Spleen (tissue), 11 donors: ENCODE measurements around the gene ATP6V1E1. TPM values are rescaled to one million over a fixed set of nuclear protein-coding genes. Genes with fewer than 3 reads are reported as not detected.

Experiments
- DNase-seq: peaks from one replicate; pipeline ENCODE4 v3.0.0-alpha.2; 2020
- H3K27ac ChIP-seq, 8 donors: fragments of 200-600 bp; sonication (generic) in 7 of 8; 1 replicate in 4 of 8; 2 replicates in 4 of 8; pipeline versions ENCODE4 v1.5.0 to v1.8.0; 2016 to 2021; ENCODE audit warnings: inconsistent platforms in 4 of 8, mild to moderate bottlenecking in 4 of 8, moderate library complexity in 1 of 8
- H3K27me3 ChIP-seq, 7 donors: fragments of 200-600 bp; sonication (generic) in 6 of 7; replicated peaks in 1 of 7; 1 replicate in 4 of 7; 2 replicates in 3 of 7; pipeline versions ENCODE4 v1.5.0 to v1.8.0; 2016 to 2021; ENCODE audit warnings: inconsistent platforms in 3 of 7, mild to moderate bottlenecking in 1 of 7
- H3K36me3 ChIP-seq, 6 donors: fragments of 200-600 bp; sonication (generic) in 5 of 6; 1 replicate in 4 of 6; 2 replicates in 2 of 6; pipeline versions ENCODE4 v1.5.0 to v1.8.0; 2016 to 2021; ENCODE audit warnings: inconsistent platforms in 2 of 6
- H3K4me1 ChIP-seq, 6 donors: fragments of 200-600 bp; sonication (generic) in 5 of 6; 1 replicate in 3 of 6; 2 replicates in 3 of 6; pipeline versions ENCODE4 v1.5.0 to v1.8.0; 2016 to 2021; ENCODE audit warnings: inconsistent platforms in 3 of 6
- H3K4me3 ChIP-seq, 8 donors: fragments of 200-600 bp; sonication (generic) in 7 of 8; 1 replicate in 4 of 8; 2 replicates in 4 of 8; pipeline versions ENCODE4 v1.5.0 to v1.8.0; 2016 to 2021; ENCODE audit warnings: inconsistent platforms in 4 of 8, mild to moderate bottlenecking in 4 of 8, moderate library complexity in 2 of 8
- H3K9me3 ChIP-seq, 8 donors: fragments of 200-600 bp; sonication (generic) in 7 of 8; 1 replicate in 4 of 8; 2 replicates in 4 of 8; pipeline versions ENCODE4 v1.5.0 to v1.8.0; 2016 to 2021; ENCODE audit warnings: inconsistent platforms in 4 of 8
- POLR2A ChIP-seq, 3 donors: fragments of 450-650 bp; IDR thresholded peaks; one replicate each; pipeline ENCODE4 v1.5.1; 2017; ENCODE audit warnings: antibody characterized with exemption in 3 of 3, mild to moderate bottlenecking in 1 of 3
- POLR2AphosphoS5 ChIP-seq, 3 donors: sonication (generic); formaldehyde crosslinking; IDR thresholded peaks; one replicate each; pipeline ENCODE4 v1.5.1; 2017; ENCODE audit warnings: antibody characterized with exemption in 3 of 3
- whole genome bisulfite sequencing, 5 donors: extraction: QIAGEN DNeasy Blood & Tissue Kit in 3 of 5; methylation state at CpG; one replicate each; pipeline versions ENCODE4 v1.1.5 to v1.1.7; 2013 to 2018; 5-methylcytosine and 5-hydroxymethylcytosine counted together
- intact Hi-C: fragments of 100-400 bp; cut with DNase I; formaldehyde crosslinking; loops from one replicate; pipeline ENCODE4 v1.15.0; 2023; ENCODE audit warnings: low total_unique reads
- polyA plus RNA-seq, 3 donors: library from polyadenylated mRNA; stranded (reverse); fragments of 200-250 nt; gene quantifications; one replicate each; pipeline ENCODE4 v1.2.1, GENCODE V29; 2013
- total RNA-seq, 7 donors: library from RNA; depleted of rRNA in 3 of 7; stranded (reverse); fragments of >200 nt in 3 of 7; fragmentation: NEBNext Ultra II Directional in 4 of 7; extraction: Animal tissue kit (Norgen Biotek cat#: 25700) in 4 of 7; gene quantifications; one replicate each; pipeline versions ENCODE4 v1.1.0 to v1.2.1, GENCODE V29; 2016 to 2021
- TF ChIP-seq, protein P1 (sequence below), 11 experiments: fragments of 200-600 bp in 7 of 11; fragments of 450-650 bp in 4 of 11; sonication (generic) in 4 of 11; IDR thresholded peaks in 8 of 11; conservative IDR thresholded peaks in 3 of 11; 1 replicate in 7 of 11; 2 replicates in 4 of 11; pipeline versions ENCODE4 v1.4.0 to v1.8.0; 2016 to 2021; ENCODE audit warnings: antibody characterized with exemption in 11 of 11, inconsistent platforms in 4 of 11, mild to moderate bottlenecking in 1 of 11
- donor health status: healthy with polysubstance abuse.
- donor health status: DM: no; HTN: no; CAD: no; lungs with moderate emphysema.
- donor health status: DM: no; HTN: no; CAD: no.
- donor health status: Bipolar disorder and iron deficiency.
- donor health status: healthy.
- donor health status: DM: no; HTN: no; CAD: no.
- donor health status: DM: yes; HTN: yes; CAD: no.

ATP6V1E1 gene
- total and polyA plus RNA-seq, 10 donors: 66.1 to 127 (median 111) TPM

DNA sequence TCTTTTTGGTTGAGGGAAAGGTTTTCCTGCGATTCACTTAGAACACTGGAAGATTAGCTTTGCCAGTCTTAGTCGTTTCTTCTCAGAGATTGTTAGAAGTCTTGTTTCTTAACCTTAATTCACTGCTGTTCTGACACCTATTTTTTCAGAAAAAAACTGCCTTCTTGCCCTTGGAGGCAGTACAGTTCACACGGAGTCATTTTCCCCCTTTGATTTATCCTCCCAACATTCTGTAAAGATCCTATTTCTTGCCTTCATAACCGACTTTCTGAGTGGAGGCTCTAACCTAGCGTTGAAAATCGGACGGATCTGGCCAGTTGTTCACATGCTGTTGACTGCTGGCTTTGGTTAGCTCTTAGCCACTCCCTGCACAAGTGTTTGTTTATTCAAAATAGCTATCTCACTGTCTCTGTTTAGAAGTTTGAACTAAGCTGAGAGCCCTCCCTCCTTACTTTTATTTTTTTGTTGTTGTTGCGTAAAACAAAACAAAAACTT is 10.7 kb upstream of the ATP6V1E1 start:
- WGBS, 5 donors: 5 to 8% (median 6%) methylated on average over 8 of the region's 8 CpGs
- intact Hi-C loops: no loop called here
- H3K36me3 ChIP-seq: peaks cover 0 to 15% (median 0%) of the 10 kb centered on the region in 6 donors

DNA sequence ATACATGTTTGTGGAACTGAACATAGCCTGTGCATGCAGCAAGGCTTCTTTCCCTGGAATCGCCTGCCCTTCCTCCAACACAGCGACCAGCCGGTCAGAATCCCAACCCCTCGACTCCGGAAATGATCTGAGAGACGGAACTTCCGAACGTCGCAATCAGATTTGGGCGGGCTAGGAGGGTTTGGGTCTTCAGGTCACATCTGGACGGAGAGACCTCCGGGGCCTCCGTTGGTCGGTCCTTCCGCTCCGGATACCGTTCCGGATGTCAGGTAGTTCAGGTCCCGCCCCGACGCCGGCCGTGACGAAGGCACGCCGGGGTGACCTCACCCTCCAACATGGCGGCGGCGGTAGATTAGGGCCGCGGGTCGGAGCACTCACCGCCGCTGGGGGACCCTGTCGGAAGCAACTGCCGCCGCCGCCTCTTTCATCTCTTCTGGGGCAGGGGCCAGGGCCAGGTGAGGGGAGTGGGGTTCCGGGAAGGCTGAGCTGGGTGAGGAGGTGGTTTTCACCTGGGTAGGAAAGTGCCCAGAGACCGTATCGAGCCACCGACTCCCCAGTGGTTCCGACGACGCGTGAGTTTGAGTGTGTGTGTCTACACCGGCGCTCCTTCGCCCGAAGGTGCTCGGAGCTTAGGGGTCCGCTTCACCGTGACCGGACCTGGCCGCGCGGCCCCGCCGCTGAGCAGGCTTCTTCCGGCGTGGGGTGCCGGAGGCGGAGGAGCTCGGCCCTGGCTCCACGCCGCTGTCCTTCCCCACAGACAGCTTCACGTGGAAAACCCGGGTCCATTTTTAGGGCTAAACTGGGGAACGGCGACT is 10.1 kb upstream of the ATP6V1E1 start, which contains the start of gene BCL2L13:
BCL2L13 (plus strand) TSS at position 326 of the 815 bp plus-strand sequence. CDS start 16,955 bp downstream, outside the sequence.
- Histone ChIP-seq H3K9me3 (no peaks in the 10 kb centered on the region), H3K27ac (peak within 1 kb of the TSS; percentile 95 to 99 (median 98)), H3K36me3 (peaks cover 0 to 14% (median 0%) of the 10 kb centered on the region in 6 donors), H3K4me3 (peak within 1 kb of the TSS; percentile 55 to 78 (median 62)), H3K4me1 (peaks cover 9 to 54% (median 29%) of the 10 kb centered on the region in 6 donors), H3K27me3 (no peaks in the 10 kb centered on the region)
- DNase-seq: peak; percentile 98
- WGBS, 5 donors: 0% methylated on average over 42 to 70 of the region's 70 CpGs
- intact Hi-C loops: no loop called here
- TF ChIP-seq POLR2AphosphoS5 (IDR thresholded peaks at IDR 0.05): peak; percentile 97 to 99 (median 98)
- peak; percentile 71 to 90 (median 89) for TF ChIP-seq POLR2A (IDR thresholded peaks at IDR 0.05)
- TF ChIP-seq, protein P1, sequence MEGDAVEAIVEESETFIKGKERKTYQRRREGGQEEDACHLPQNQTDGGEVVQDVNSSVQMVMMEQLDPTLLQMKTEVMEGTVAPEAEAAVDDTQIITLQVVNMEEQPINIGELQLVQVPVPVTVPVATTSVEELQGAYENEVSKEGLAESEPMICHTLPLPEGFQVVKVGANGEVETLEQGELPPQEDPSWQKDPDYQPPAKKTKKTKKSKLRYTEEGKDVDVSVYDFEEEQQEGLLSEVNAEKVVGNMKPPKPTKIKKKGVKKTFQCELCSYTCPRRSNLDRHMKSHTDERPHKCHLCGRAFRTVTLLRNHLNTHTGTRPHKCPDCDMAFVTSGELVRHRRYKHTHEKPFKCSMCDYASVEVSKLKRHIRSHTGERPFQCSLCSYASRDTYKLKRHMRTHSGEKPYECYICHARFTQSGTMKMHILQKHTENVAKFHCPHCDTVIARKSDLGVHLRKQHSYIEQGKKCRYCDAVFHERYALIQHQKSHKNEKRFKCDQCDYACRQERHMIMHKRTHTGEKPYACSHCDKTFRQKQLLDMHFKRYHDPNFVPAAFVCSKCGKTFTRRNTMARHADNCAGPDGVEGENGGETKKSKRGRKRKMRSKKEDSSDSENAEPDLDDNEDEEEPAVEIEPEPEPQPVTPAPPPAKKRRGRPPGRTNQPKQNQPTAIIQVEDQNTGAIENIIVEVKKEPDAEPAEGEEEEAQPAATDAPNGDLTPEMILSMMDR (IDR thresholded peaks at IDR 0.05 in 8 of 11, conservative IDR thresholded peaks at IDR 0.05 in 3 of 11): peak in 3 of 11 experiments; percentile 9 to 25 (median 9)

More for the DNA sequence above, 10.7 kb upstream of the ATP6V1E1 start:
- Histone ChIP-seq H3K27me3 (no peaks in the 10 kb centered on the region), H3K9me3 (no peaks in the 10 kb centered on the region), H3K4me1 (peaks cover 9 to 54% (median 29%) of the 10 kb centered on the region in 6 donors), H3K27ac (peak overlapping the region; percentile 95 to 99 (median 98)), H3K4me3 (peak overlapping the region; percentile 55 to 78 (median 62))
- DNase-seq: no peak
- TF ChIP-seq POLR2AphosphoS5 (IDR thresholded peaks at IDR 0.05) (no peak), POLR2A (IDR thresholded peaks at IDR 0.05) (no peak)
- TF ChIP-seq, protein P1 (IDR thresholded peaks at IDR 0.05 in 8 of 11, conservative IDR thresholded peaks at IDR 0.05 in 3 of 11): no peak

DNA sequence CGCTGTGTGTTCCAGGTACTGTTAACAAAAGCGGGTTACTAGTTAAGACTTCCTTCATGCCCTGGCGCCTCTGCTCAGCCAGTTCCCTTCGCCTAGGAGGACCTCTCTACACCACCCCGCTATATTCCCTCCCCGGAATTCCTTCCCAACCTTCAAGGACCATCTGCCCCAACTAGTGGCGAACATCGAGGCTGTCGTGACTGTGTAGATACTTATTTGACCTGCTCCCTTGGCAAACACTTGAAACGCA is 9.6 kb upstream of the ATP6V1E1 start:
- H3K36me3 ChIP-seq: peaks cover 0 to 14% (median 0%) of the 10 kb centered on the region in 6 donors
- no peaks in the 10 kb centered on the region for H3K9me3 ChIP-seq
- peak overlapping the region; percentile 95 to 99 (median 98) for H3K27ac ChIP-seq
- 1 to 3% (median 2%) methylated on average over 10 of the region's 10 CpGs for WGBS, 5 donors
- no peaks in the 10 kb centered on the region for H3K27me3 ChIP-seq
- intact Hi-C loops: no loop called here
- peaks cover 9 to 50% (median 28%) of the 10 kb centered on the region in 6 donors for H3K4me1 ChIP-seq
- TF ChIP-seq, protein P1 (IDR thresholded peaks at IDR 0.05 in 8 of 11, conservative IDR thresholded peaks at IDR 0.05 in 3 of 11): peak in 1 of 11 experiments; percentile 24
- no peak for TF ChIP-seq POLR2AphosphoS5 (IDR thresholded peaks at IDR 0.05)
- peak; percentile 75 for DNase-seq
- peak overlapping the region; percentile 55 to 78 (median 62) for H3K4me3 ChIP-seq
